IMR-90 (cell line): ENCODE data around the gene MAGI2. TPM values are rescaled to one million over a fixed set of nuclear protein-coding genes. Genes with fewer than 3 reads are reported as not detected.

ENCODE experiments used
- ATAC-seq: fragments of 200-7000 bp; cut with Tn5 transposase; 2 replicates; pipeline ENCODE4 v1.9.1; 2020; ENCODE audit warnings: low read depth, mild to moderate bottlenecking, moderate library complexity
- BruUV-seq: library from RNA; stranded (reverse); fragments of 400-500 nt; replicated peaks from 2 replicates; lab custom pipeline; 2021; lab: Mats Ljungman, UMichigan
- CTCF ChIA-PET: fragments of 300-600 bp; formaldehyde crosslinking; extraction: SDS; loops from one replicate; lab custom pipeline; 2021; ENCODE audit warnings: antibody characterized with exemption; lab: Yijun Ruan, JAX
- POLR2A ChIA-PET: fragments of 300-600 bp; sonication (Branson Sonifier 250); formaldehyde crosslinking; loops from one replicate; lab custom pipeline; 2022; ENCODE audit warnings: antibody characterized with exemption; ENCODE audit not compliant: unreplicated experiment; lab: Charles Lee
- DNase-seq: peaks from one replicate; pipeline ENCODE4 v3.0.0; 2013
- H2AFZ ChIP-seq: replicated peaks from 2 replicates; pipeline ENCODE3; 2013; ENCODE audit warnings: low read length, mild to moderate bottlenecking; ENCODE audit not compliant: poor library complexity
- H2AK5ac ChIP-seq: 2 replicates; pipeline ENCODE4 v1.6.1; 2013; ENCODE audit warnings: low read depth, low read length, inconsistent platforms
- H2AK9ac ChIP-seq: replicated peaks from 2 replicates; pipeline ENCODE3; 2013; ENCODE audit warnings: mild to moderate bottlenecking, low read depth, low read length, moderate library complexity; ENCODE audit not compliant: poor library complexity
- H2BK120ac ChIP-seq: 2 replicates; pipeline ENCODE4 v1.6.1; 2013; ENCODE audit warnings: low read depth, low read length, inconsistent platforms
- H2BK15ac ChIP-seq: 3 replicates; pipeline ENCODE4 v1.6.1; 2013; ENCODE audit warnings: low read depth, low read length, inconsistent platforms
- H2BK20ac ChIP-seq: 2 replicates; pipeline ENCODE4 v1.6.1; 2013; ENCODE audit warnings: low read depth, mild to moderate bottlenecking, inconsistent platforms, low read length, moderate library complexity
- H2BK5ac ChIP-seq: 2 replicates; pipeline ENCODE4 v1.6.1; 2013; ENCODE audit warnings: mild to moderate bottlenecking, low read depth, low read length, inconsistent platforms; ENCODE audit not compliant: poor library complexity, severe bottlenecking
- H3K14ac ChIP-seq: replicated peaks from 2 replicates; pipeline ENCODE4 v1.6.1; 2013; ENCODE audit warnings: low read depth, low read length, inconsistent platforms
- H3K18ac ChIP-seq: 2 replicates; pipeline ENCODE4 v1.6.1; 2013; ENCODE audit warnings: low read depth, low read length, control low read depth
- H3K23ac ChIP-seq: 2 replicates; pipeline ENCODE4 v1.6.1; 2013; ENCODE audit warnings: low read depth, low read length, inconsistent platforms
- H3K27ac ChIP-seq: 2 replicates; pipeline ENCODE4 v1.5.1; 2013; ENCODE audit warnings: mild to moderate bottlenecking, control low read depth, low read length; ENCODE audit not compliant: insufficient read depth
- H3K27me3 ChIP-seq: 2 replicates; pipeline ENCODE4 v1.6.1; 2013; ENCODE audit warnings: low read length; ENCODE audit not compliant: control insufficient read depth, insufficient read depth
- H3K36me3 ChIP-seq: 2 replicates; pipeline ENCODE4 v1.6.1; 2013; ENCODE audit warnings: low read length, mixed read lengths; ENCODE audit not compliant: control insufficient read depth, insufficient read depth
- H3K4ac ChIP-seq: 2 replicates; pipeline ENCODE4 v1.6.1; 2013; ENCODE audit warnings: low read depth, low read length, inconsistent platforms
- H3K4me1 ChIP-seq: 2 replicates; pipeline ENCODE4 v1.6.1; 2013; ENCODE audit warnings: low read length, mixed read lengths; ENCODE audit not compliant: control insufficient read depth, insufficient read depth
- H3K4me2 ChIP-seq: 2 replicates; pipeline ENCODE4 v1.6.1; 2013; ENCODE audit warnings: low read depth, mild to moderate bottlenecking, control low read depth, low read length, moderate library complexity
- H3K4me3 ChIP-seq: 2 replicates; pipeline ENCODE4 v1.5.1; 2013; ENCODE audit warnings: low read depth, mild to moderate bottlenecking, control low read depth, low read length, moderate library complexity; ENCODE audit not compliant: insufficient read depth
- H3K56ac ChIP-seq: 2 replicates; pipeline ENCODE4 v1.6.1; 2013; ENCODE audit warnings: low read length, inconsistent platforms; ENCODE audit not compliant: insufficient read depth; ENCODE audit errors: extremely low read depth
- H3K79me1 ChIP-seq, 2 experiments: 2 replicates each; pipeline ENCODE4 v1.6.1; 2013; ENCODE audit warnings: low read length in 2 of 2, inconsistent platforms in 1 of 2, low read depth in 1 of 2
- H3K9ac ChIP-seq: 2 replicates; pipeline ENCODE4 v1.6.1; 2013; ENCODE audit warnings: low read depth, low read length, control low read depth
- H3K9me1 ChIP-seq: 2 replicates; pipeline ENCODE4 v1.6.1; 2013; ENCODE audit warnings: low read length, inconsistent platforms; ENCODE audit not compliant: insufficient read depth
- H3K9me3 ChIP-seq: 2 replicates; pipeline ENCODE4 v1.6.1; 2013; ENCODE audit warnings: low read length; ENCODE audit not compliant: control insufficient read depth, insufficient read depth
- H4K20me1 ChIP-seq: 2 replicates; pipeline ENCODE4 v1.6.1; 2013; ENCODE audit warnings: low read length, inconsistent platforms; ENCODE audit not compliant: insufficient read depth
- H4K5ac ChIP-seq: 2 replicates; pipeline ENCODE4 v1.6.1; 2013; ENCODE audit warnings: mild to moderate bottlenecking, low read depth, low read length, control low read depth
- H4K8ac ChIP-seq, 2 experiments: 2 replicates each; pipeline ENCODE4 v1.6.1; 2013; ENCODE audit warnings: low read depth in 2 of 2, low read length in 2 of 2, control low read depth in 1 of 2, inconsistent platforms in 1 of 2
- H4K91ac ChIP-seq: 2 replicates; pipeline ENCODE4 v1.6.1; 2013; ENCODE audit warnings: low read depth, low read length, inconsistent platforms; ENCODE audit not compliant: insufficient read depth
- CEBPB ChIP-seq: IDR thresholded peaks from 2 replicates; pipeline ENCODE4 v1.6.1; 2012; ENCODE audit warnings: low read depth, low read length, improper control_type of control experiment
- WGBS, 2 experiments: methylation state at CpG; one replicate each; pipeline versions ENCODE4 v1.1.5 to v1.1.7; 2013; ENCODE audit warnings: missing lambda C conversion rate in 2 of 2; ENCODE audit not compliant: insufficient read length in 1 of 2; ENCODE audit errors: extremely low coverage in 2 of 2; 5-methylcytosine and 5-hydroxymethylcytosine counted together
- dilution Hi-C: fragments of 300-500 bp; cut with HindIII; formaldehyde crosslinking; loops from one replicate; pipeline ENCODE4 v1.14.3; 2018; ENCODE audit warnings: low sequenced_read_pairs; ENCODE audit not compliant: unreplicated experiment
- in situ Hi-C: fragments of 300-500 bp; cut with MboI; formaldehyde crosslinking; loops from 3 replicates; pipeline ENCODE4 v1.14.3; 2019; ENCODE audit warnings: low sequenced_read_pairs, inconsistent platforms, mixed read lengths
- intact Hi-C: fragments of 100-400 bp; cut with micrococcal nuclease; formaldehyde crosslinking; loops from 2 replicates; pipeline ENCODE4 v1.10.0; 2022
- polyA plus RNA-seq, 3 experiments: library from polyadenylated mRNA; depleted of rRNA; stranded (reverse); fragments of >200 nt; gene quantifications; 2 replicates each; pipeline ENCODE4 v1.2.3, GENCODE V29; 2012; ENCODE audit warnings: low replicate concordance in 1 of 3
- total RNA-seq: library from RNA; depleted of rRNA; stranded (reverse); fragments of >200 nt; gene quantifications from 2 replicates; pipeline ENCODE4 v1.2.3, GENCODE V29; 2012
- TF ChIP-seq, protein P1 (sequence below): conservative IDR thresholded peaks from 2 replicates; pipeline ENCODE4 v1.5.1; 2012; ENCODE audit warnings: mild to moderate bottlenecking, low read depth, low read length, improper control_type of control experiment

Gene MAGI2
- total and polyA plus RNA-seq, 2 of the 4 experiments (the other 2 are of a cell fraction) = 2.5 to 17.9 TPM

DNA sequence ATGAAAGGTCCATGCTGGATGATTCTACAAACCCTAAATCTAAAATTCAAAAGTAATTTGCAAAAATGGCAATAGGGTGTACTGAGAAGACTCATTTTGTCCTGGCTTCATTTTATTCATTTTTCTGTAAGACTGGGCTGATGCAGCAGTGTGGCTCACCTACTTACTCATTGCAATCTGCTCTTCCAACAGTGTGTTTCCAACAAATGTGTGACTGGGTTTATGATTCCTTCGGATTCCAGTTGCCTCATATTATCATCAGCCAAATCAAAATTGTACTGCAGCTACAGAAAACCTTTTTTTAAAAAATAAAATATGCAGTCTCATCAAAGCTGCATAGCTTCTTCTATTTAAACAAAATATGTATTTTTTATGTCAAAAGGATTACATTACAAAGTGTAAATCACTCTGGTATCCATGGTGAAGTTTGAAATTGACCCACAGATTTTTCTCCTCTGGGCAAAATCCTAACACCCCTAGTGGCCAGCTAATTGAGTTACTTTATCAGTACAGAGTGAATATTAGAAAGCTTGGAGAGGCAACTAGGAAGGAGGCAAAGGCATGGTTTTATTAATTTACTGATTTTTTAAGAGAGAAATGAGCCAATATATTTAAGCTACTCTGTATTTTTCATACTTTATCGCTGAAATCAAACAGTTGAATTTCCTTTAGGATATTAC, 390.3 kb downstream of the MAGI2 start:
- no peaks in the 10 kb centered on the region for H3K4me1 ChIP-seq
- H2BK15ac ChIP-seq = no peak overlapping the region
- dilution Hi-C loops = no loop called here
- H3K9me1 ChIP-seq = no peaks in the 10 kb centered on the region
- H3K36me3 ChIP-seq = no peaks in the 10 kb centered on the region
- H3K4ac ChIP-seq = no peak overlapping the region
- no peak overlapping the region for H3K23ac ChIP-seq
- no CpG with 5 or more reads among the region's 2 CpGs for WGBS, 2 experiments
- TF ChIP-seq CEBPB = no peak
- TF ChIP-seq, protein P1, sequence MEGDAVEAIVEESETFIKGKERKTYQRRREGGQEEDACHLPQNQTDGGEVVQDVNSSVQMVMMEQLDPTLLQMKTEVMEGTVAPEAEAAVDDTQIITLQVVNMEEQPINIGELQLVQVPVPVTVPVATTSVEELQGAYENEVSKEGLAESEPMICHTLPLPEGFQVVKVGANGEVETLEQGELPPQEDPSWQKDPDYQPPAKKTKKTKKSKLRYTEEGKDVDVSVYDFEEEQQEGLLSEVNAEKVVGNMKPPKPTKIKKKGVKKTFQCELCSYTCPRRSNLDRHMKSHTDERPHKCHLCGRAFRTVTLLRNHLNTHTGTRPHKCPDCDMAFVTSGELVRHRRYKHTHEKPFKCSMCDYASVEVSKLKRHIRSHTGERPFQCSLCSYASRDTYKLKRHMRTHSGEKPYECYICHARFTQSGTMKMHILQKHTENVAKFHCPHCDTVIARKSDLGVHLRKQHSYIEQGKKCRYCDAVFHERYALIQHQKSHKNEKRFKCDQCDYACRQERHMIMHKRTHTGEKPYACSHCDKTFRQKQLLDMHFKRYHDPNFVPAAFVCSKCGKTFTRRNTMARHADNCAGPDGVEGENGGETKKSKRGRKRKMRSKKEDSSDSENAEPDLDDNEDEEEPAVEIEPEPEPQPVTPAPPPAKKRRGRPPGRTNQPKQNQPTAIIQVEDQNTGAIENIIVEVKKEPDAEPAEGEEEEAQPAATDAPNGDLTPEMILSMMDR = 0 out of 2 replicates have a peak, but pooled peaks have one; percentile 10
- no peak overlapping the region for H4K91ac ChIP-seq
- H3K14ac ChIP-seq = no peak overlapping the region
- H3K4me2 ChIP-seq = no peak overlapping the region
- no peak overlapping the region for H2AK9ac ChIP-seq
- no peaks in the 10 kb centered on the region for H3K27me3 ChIP-seq
- H2AFZ ChIP-seq = no peak overlapping the region
- peaks cover 0 to 5% of the 10 kb centered on the region in 2 experiments; a peak in 2 of 4 replicates for H3K79me1 ChIP-seq
- DNase-seq (peak; percentile 58), ATAC-seq (no peak)
- ChIA-PET CTCF (no interaction called here), POLR2A (interaction anchor here (0.7 kb wide), 1 partner anchor 72 kb away, joined by 5 read pairs; no protein-coding TSS in a partner anchor)
- H3K4me3 ChIP-seq = no peak overlapping the region
- no peak overlapping the region for H3K27ac ChIP-seq
- H4K8ac ChIP-seq = no peak overlapping the region
- H2BK20ac ChIP-seq = no peak overlapping the region
- H2AK5ac ChIP-seq = no peak overlapping the region
- H3K18ac ChIP-seq = no peak overlapping the region
- intact Hi-C loops = no loop called here
- no TSS peak for BruUV-seq
- H3K9me3 ChIP-seq = no peaks in the 10 kb centered on the region
- no peak overlapping the region for H4K5ac ChIP-seq
- in situ Hi-C loops = no loop called here
- no peak overlapping the region for H3K56ac ChIP-seq
- H2BK120ac ChIP-seq = no peak overlapping the region
- no peak overlapping the region for H2BK5ac ChIP-seq
- no peak overlapping the region for H3K9ac ChIP-seq
- H4K20me1 ChIP-seq = no peaks in the 10 kb centered on the region
